ENCODE data around the gene TMC8. TPM values are rescaled to one million over a fixed set of nuclear protein-coding genes. Genes with fewer than 3 reads are reported as not detected.

TMC8 gene
- total and polyA plus RNA-seq, 2 of the 8 experiments (the other 6 are each of a cell fraction or from before 2014, with no cell fraction given): 1.00 to 2.8 TPM

DNA sequence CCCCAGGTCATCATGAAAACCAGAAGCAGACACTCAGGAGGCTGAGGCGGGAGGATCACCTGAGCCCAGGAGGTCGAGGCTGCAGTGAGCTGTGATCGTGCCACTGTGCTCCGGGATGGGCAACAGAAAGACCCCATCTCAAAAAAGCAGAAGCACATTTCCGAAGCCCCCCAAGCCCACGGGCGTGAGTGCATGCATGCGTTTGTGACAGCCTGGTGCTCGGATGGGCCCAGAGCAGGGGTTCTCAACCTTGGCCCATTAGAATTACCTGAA is 21.1 kb upstream of the TMC8 start:
- no peak overlapping the region for H2BK20ac ChIP-seq (ENCODE audit: low read length)
- no peak overlapping the region for H3K14ac ChIP-seq (ENCODE audit: insufficient read length)
- H3K79me1 ChIP-seq (ENCODE audit: low read depth, low read length): no peaks in the 10 kb centered on the region
- no peaks in the 10 kb centered on the region for H3K23me2 ChIP-seq (ENCODE audit: low read depth, low read length)
- no peak overlapping the region for H3K18ac ChIP-seq (ENCODE audit: extremely low read depth, low read length)
- no peak overlapping the region for H3K9ac ChIP-seq (replicated peaks in 1 of 4; ENCODE audit: extremely low read depth in 1 of 4, low read depth in 3 of 4, low read length in 3 of 4)
- DNase-seq (ENCODE audit: low read depth in 1 of 2, low spot score in 2 of 2): no peak
- H2BK12ac ChIP-seq (ENCODE audit: low read depth, low read length): no peak overlapping the region
- no peaks in the 10 kb centered on the region for H3K27me3 ChIP-seq (replicated peaks in 1 of 4; ENCODE audit: control insufficient read depth in 3 of 4, extremely low read depth in 1 of 4, insufficient read depth in 3 of 4, low read length in 3 of 4)
- peaks cover 0 to 13% (median 3%) of the 10 kb centered on the region in 4 experiments; a peak in 4 of 8 replicates for H3K36me3 ChIP-seq (ENCODE audit: control insufficient read depth in 2 of 4, insufficient read depth in 4 of 4, low read length in 3 of 4)
- H4K91ac ChIP-seq (replicated peaks; ENCODE audit: insufficient read length, low read length): no peak overlapping the region
- no peak overlapping the region for H2AFZ ChIP-seq (ENCODE audit: low read length)
- no peak overlapping the region for H3K4me3 ChIP-seq (ENCODE audit: extremely low read depth in 1 of 4, insufficient read depth in 2 of 4, low read depth in 3 of 4, low read length in 4 of 4)
- peaks cover 2 to 3% of the 10 kb centered on the region in 2 experiments for H4K20me1 ChIP-seq (replicated peaks in 1 of 2; ENCODE audit: control insufficient read depth in 1 of 2, insufficient read depth in 2 of 2, low read length in 2 of 2)
- H3K79me2 ChIP-seq (ENCODE audit: control insufficient read depth in 1 of 2, insufficient read depth in 2 of 2, low read length in 2 of 2): no peaks in the 10 kb centered on the region
- H3K4ac ChIP-seq (replicated peaks; ENCODE audit: insufficient read length, low read depth, low read length): no peak overlapping the region
- no peak overlapping the region for H2BK15ac ChIP-seq (ENCODE audit: low read length)
- no peak overlapping the region for H2BK5ac ChIP-seq (ENCODE audit: low read depth, low read length)
- H3K4me1 ChIP-seq (replicated peaks in 1 of 4; ENCODE audit: control insufficient read depth in 3 of 4, insufficient read depth in 4 of 4, low read length in 3 of 4): no peaks in the 10 kb centered on the region; a peak in 1 of 7 replicates
- H3K4me2 ChIP-seq (ENCODE audit: insufficient read depth in 1 of 2, low read depth in 2 of 2, low read length in 2 of 2): no peak overlapping the region
- ChIA-PET CTCF (ENCODE audit: partially characterized antibody) (interaction anchor here (0.7 to 3.0 kb wide), 6 partner anchors 12 to 66 kb away, joined by 3 to 8 read pairs (median 6); no protein-coding TSS in a partner anchor), POLR2A (ENCODE audit: partially characterized antibody) (interaction anchor here (1.1 kb wide), 1 partner anchor 62 kb away, joined by 3 read pairs; no protein-coding TSS in a partner anchor)
- no peaks in the 10 kb centered on the region for H3K9me3 ChIP-seq (ENCODE audit: insufficient read depth in 2 of 2, low read depth in 1 of 2, low read length in 1 of 2)
- TF ChIP-seq POLR2A (IDR thresholded peaks at IDR 0.05; ENCODE audit: control extremely low read depth in 1 of 2, low read depth in 2 of 2, low read length in 2 of 2): no peak
- no peak for TF ChIP-seq NRF1 (IDR thresholded peaks at IDR 0.05; ENCODE audit: low read depth, low read length)
- no peak for TF ChIP-seq KDM4A (IDR thresholded peaks at IDR 0.05; ENCODE audit: low read depth, low read length, severe bottlenecking)
- no peak for TF ChIP-seq JUN (IDR thresholded peaks at IDR 0.05; ENCODE audit: low read depth, low read length)
- TF ChIP-seq KDM5A (IDR thresholded peaks at IDR 0.05; ENCODE audit: low read length): no peak
- no peak for TF ChIP-seq CHD1 (IDR thresholded peaks at IDR 0.05; ENCODE audit: low read depth, low read length)
- H3K56ac ChIP-seq (replicated peaks; ENCODE audit: insufficient read length, low read depth, low read length): no peak overlapping the region
- no peak for FAIRE-seq
- no peak overlapping the region for H3K23ac ChIP-seq (ENCODE audit: insufficient read length)
- H3K27ac ChIP-seq (ENCODE audit: low read depth, low read length): no peak overlapping the region
- H4K8ac ChIP-seq (ENCODE audit: extremely low read depth, insufficient read depth, low read length): no peak overlapping the region
- H2AK5ac ChIP-seq (ENCODE audit: low read depth, low read length): no peak overlapping the region
- 91% methylated on average over 9 of the region's 9 CpGs; no CpG with 5 or more reads in 1 of the 2 experiments for WGBS, 2 experiments (ENCODE audit: extremely low coverage in 1 of 2, insufficient coverage in 1 of 2, insufficient read length in 1 of 2, insufficient replicate concordance in 2 of 2, low coverage in 1 of 2, low lambda C conversion rate in 2 of 2, missing lambda C conversion rate in 1 of 2)
- H4K5ac ChIP-seq (ENCODE audit: insufficient read length, low read depth, low read length): no peak overlapping the region
- no peak overlapping the region for H2BK120ac ChIP-seq (replicated peaks; ENCODE audit: low read depth, low read length)

Measured in H1 (cell line).